ENCODE data around the gene ANKRD45.
"Not testable (repeated sequence)": the region's sequence is repeated elsewhere in the genome, so short reads cannot be mapped to it uniquely, and the experiment has no call there.

Gene ANKRD45

GRCh38 chr1:173639102-173639501 lies 30.5 kb downstream of the ANKRD45 start:
- DNase-seq (ENCODE audit: extremely low read depth, low read depth), result no peak
- no peak overlapping the region for H3K4me3 ChIP-seq (replicated peaks; ENCODE audit: low read depth, low read length)
- TF ChIP-seq, protein P1, sequence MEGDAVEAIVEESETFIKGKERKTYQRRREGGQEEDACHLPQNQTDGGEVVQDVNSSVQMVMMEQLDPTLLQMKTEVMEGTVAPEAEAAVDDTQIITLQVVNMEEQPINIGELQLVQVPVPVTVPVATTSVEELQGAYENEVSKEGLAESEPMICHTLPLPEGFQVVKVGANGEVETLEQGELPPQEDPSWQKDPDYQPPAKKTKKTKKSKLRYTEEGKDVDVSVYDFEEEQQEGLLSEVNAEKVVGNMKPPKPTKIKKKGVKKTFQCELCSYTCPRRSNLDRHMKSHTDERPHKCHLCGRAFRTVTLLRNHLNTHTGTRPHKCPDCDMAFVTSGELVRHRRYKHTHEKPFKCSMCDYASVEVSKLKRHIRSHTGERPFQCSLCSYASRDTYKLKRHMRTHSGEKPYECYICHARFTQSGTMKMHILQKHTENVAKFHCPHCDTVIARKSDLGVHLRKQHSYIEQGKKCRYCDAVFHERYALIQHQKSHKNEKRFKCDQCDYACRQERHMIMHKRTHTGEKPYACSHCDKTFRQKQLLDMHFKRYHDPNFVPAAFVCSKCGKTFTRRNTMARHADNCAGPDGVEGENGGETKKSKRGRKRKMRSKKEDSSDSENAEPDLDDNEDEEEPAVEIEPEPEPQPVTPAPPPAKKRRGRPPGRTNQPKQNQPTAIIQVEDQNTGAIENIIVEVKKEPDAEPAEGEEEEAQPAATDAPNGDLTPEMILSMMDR (IDR thresholded peaks at IDR 0.05; ENCODE audit: low read depth, low read length, missing control alignments), result no peak

DNA sequence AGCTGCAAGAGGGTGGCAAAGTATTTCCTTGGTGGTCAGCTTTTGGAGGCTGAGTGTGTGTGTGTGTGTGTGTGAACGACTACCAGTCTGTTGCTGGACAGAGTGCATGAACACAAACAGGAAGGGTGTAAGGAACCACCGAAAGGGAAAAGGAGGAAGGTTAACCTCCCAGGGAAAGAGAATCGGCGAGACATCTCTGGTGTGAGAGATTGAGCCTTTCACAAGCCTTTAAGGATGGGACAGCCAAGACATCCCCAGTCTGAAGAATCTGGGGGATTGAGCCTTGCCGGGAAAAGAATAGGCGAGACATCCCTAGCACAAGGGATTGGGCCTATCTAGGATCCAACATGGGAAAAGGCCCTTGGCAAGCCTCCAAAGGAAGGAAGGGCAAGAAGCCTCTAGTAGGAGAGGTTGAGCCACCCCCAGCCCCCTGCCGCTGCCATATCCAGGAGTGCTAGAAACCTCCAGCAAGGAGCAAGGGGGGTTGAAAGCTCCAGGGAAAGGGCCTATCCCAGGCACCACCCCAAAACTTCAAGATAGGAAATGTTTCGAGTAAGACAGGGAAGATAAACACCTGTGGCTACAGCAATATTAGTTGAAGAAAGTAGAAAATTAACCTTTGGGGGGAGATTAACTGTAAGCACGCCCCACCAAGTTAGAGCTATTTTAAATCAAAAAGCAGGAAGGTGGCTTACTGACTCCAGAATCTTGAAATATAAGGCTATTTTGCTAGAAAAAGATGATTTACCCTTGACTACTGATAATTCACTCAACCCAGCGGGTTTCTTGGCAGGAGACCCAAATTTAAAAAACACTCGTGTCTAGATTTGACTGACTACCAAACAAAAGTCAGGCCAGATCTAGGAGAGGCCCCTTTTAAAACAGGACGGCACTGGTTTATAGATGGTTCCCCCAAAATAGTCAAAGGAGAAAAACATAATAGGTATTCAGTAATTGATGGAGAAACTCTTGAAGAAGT lies 31.3 kb downstream of the ANKRD45 start:
- H3K4me3 ChIP-seq (replicated peaks; ENCODE audit: low read depth, low read length), result no peak overlapping the region
- no peak for DNase-seq (ENCODE audit: extremely low read depth, low read depth)
- TF ChIP-seq, protein P1 (IDR thresholded peaks at IDR 0.05; ENCODE audit: low read depth, low read length, missing control alignments), result no peak

DNA sequence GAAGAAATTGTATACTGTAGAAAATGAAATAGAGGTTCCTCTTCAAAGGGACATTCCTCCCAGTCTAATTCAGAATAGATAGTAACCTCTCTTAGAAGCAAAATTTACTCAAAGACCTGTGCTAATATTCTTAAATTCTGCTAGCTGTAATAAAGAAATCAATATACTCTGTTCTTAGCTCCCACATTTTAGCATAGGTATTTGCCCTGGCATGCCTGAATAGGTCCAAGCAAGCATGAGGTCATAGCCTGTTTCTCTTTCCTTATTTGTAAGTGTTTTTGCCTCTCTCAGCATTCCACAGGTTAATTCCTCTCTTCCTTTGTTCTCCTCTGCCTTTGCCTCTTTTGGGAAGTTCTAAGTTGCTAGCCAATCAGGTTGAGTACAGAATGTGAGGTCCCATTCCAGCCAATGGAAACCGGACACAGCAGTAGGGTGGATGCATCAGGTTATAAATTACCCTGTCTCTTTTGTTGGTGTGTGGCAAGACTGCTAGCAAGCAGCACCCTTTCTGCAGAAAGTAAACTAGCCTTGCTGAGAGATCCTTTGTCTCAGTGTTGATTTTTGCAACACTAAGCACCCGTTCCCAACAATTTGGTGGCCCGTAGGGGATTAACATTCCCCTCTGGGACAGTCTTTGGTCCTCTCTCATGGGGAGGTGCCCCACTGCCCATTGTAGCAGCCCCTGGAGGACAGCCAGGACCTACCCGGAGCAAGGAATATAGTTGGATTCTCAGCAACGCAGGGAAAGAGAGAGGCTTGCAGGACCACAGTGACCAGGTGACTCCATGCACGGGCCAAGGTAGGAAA lies 32.2 kb downstream of the ANKRD45 start:
- DNase-seq (ENCODE audit: extremely low read depth, low read depth), result not testable (repeated sequence)

DNA sequence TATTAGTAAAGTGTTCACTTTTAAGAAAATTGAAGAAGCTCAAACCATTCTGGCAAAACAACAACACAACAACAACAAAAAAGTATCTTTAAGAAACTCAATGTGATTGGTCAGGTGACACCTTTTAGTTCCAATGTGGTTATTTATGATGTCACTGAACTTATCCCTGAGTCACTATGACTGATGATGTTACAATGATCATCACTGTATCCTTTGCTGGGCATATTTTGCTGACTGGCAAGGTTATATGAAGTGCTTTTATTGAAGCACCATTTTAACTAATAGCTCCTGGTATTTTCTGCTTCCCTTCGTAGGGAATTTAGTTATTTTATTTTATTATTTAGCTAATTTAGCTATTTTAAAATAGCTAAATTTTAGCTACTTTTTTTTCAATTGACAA lies 34.5 kb downstream of the ANKRD45 start, which contains the start of gene TEX50:
TEX50 (plus strand) TSS at position 223 of the 400 bp plus-strand sequence. CDS start 184 bp downstream, outside the sequence.
- H3K4me3 ChIP-seq (replicated peaks; ENCODE audit: low read depth, low read length), result no peak within 1 kb of the TSS
- DNase-seq (ENCODE audit: extremely low read depth, low read depth), result no peak
- TF ChIP-seq, protein P1 (IDR thresholded peaks at IDR 0.05; ENCODE audit: low read depth, low read length, missing control alignments), result no peak

More for the DNA sequence above, 32.2 kb downstream of the ANKRD45 start:
- not testable (repeated sequence) for H3K4me3 ChIP-seq (replicated peaks; ENCODE audit: low read depth, low read length)

- DNase-seq (ENCODE audit: extremely low read depth, low read depth), result no peak
- H3K4me3 ChIP-seq (replicated peaks; ENCODE audit: low read depth, low read length), result no peak overlapping the region
- TF ChIP-seq, protein P1 (IDR thresholded peaks at IDR 0.05; ENCODE audit: low read depth, low read length, missing control alignments), result no peak
Measured at GRCh38 chr1:173628888-173629287, 40.8 kb downstream of the ANKRD45 start.

DNA sequence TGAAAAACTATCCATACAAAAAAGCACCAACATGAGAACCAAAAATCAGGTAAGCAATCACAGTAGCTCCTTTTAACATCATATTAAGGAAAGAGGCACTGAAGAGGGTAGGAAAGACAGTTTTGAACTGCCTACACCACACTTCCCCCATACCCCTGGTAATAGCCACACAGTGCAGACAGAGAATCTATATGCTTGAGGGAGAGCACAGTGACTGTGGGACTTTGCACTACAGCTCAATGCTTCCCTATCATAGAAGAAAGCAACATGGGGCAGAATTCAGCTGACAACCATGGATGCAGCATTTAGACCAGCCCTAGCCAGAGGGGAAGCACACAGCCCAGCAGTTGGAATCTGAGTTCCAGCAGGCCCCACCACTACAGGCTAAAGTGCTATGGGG lies 42.4 kb downstream of the ANKRD45 start:
- no peak for DNase-seq (ENCODE audit: extremely low read depth, low read depth)
- H3K4me3 ChIP-seq (replicated peaks; ENCODE audit: low read depth, low read length), result no peak overlapping the region
- TF ChIP-seq, protein P1 (IDR thresholded peaks at IDR 0.05; ENCODE audit: low read depth, low read length, missing control alignments), result no peak

DNA sequence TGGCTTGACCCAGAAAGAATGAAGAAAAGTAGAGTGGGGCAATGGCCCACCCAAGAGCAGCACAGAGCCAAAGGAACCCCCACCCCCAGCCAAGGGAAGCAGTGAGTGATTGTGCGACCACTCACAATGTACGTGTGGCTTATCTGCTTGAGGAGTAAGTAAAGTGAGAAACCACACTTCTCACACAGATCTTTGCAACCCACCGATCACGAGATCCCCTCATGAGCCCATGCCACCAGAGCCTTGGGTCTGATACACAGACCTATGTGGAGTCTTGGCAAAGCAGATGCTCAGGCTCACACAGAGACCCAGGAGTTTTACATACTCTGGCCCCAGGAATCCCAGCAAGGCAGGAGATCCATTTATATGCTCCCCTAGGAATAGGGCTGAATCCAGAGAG lies 52.8 kb downstream of the ANKRD45 start:
- DNase-seq (ENCODE audit: extremely low read depth, low read depth), result no peak
- no peak overlapping the region for H3K4me3 ChIP-seq (replicated peaks; ENCODE audit: low read depth, low read length)
- TF ChIP-seq, protein P1 (IDR thresholded peaks at IDR 0.05; ENCODE audit: low read depth, low read length, missing control alignments), result no peak

DNA sequence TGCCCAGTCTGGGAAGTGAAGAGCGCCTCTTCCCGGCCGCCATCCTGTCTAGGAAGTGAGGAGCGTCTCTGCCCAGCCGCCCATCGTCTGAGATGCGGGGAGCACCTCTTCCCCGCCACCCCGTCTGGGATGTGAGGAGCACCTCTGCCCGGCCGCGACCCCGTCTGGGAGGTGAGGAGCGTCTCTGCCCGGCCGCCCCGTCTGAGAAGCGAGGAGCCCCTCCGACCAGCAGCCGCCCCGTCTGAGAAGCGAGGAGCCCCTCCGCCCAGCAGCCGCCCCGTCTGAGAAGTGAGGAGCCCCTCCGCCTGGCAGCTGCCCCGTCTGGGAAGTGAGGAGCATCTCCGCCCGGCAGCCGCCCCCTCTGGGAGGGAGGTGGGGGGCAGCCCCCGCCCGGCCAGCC lies 56.6 kb downstream of the ANKRD45 start:
- not testable (repeated sequence) for H3K4me3 ChIP-seq (replicated peaks; ENCODE audit: low read depth, low read length); DNase-seq (ENCODE audit: extremely low read depth, low read depth)
